ENCODE measurements around the gene SNRPN.

DNA sequence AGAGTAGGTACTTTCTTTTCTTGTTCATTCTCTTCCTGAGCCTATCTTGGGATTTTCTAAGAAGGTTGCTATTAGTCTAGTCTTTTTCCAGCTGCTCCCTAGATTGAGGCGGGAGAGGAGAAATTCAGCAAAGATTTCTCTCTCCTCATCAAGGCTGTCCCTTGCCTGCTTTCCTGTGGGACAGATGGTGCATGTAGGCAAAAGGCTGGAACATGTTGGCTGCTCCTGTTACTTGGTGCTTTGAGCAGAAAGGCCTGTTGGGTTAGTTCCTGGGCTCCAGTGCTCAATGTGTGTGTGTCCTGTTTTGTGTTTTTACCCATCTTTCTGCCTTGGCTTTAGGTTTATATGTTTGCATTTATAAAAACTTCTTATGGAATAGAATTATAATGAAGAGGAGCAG is 9.1 kb upstream of the SNRPN start:
- TF ChIP-seq, protein P1, sequence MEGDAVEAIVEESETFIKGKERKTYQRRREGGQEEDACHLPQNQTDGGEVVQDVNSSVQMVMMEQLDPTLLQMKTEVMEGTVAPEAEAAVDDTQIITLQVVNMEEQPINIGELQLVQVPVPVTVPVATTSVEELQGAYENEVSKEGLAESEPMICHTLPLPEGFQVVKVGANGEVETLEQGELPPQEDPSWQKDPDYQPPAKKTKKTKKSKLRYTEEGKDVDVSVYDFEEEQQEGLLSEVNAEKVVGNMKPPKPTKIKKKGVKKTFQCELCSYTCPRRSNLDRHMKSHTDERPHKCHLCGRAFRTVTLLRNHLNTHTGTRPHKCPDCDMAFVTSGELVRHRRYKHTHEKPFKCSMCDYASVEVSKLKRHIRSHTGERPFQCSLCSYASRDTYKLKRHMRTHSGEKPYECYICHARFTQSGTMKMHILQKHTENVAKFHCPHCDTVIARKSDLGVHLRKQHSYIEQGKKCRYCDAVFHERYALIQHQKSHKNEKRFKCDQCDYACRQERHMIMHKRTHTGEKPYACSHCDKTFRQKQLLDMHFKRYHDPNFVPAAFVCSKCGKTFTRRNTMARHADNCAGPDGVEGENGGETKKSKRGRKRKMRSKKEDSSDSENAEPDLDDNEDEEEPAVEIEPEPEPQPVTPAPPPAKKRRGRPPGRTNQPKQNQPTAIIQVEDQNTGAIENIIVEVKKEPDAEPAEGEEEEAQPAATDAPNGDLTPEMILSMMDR (IDR thresholded peaks at IDR 0.05): no peak
- no peak for TF ChIP-seq POLR2AphosphoS5 (IDR thresholded peaks at IDR 0.05)
- no peak for TF ChIP-seq EP300 (IDR thresholded peaks at IDR 0.05; ENCODE audit: low read depth)
- TF ChIP-seq POLR2A (IDR thresholded peaks at IDR 0.05): no peak
